Activated CD4-positive, alpha-beta T cell treated with anti-CD3 and anti-CD28 coated beads, Interleukin-2, amount 50 U/mL, for 24 hours (primary cell): ENCODE results near the gene CSTF1.

Source experiments
- DNase-seq, 2 donors: peaks; one replicate each; pipeline ENCODE4 v3.0.0-alpha.2; 2020; ENCODE audit warnings: low read depth in 1 of 2, low spot score in 1 of 2

CSTF1 gene

DNA sequence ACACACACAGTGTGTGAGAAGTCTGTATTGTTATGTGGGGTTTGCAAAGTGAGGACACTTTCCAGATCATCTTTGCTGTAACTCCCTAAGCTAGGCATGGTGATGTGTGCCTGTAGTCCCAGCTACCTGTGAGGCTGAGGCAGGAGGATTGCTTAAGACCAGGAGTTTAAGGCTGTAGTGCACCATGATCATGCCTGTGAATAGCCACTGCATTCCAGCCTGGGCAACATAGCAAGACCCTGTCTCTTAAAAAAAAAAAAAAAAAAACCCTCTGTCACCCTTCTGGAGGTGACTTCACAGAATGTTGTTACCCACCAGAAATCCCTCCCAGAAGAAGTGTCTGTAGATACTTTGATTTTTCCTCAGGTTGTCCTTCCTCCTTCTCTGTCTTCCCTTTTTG lies 34.5 kb downstream of the CSTF1 start:
- no peak for DNase-seq

- DNase-seq: no peak
These were observed 35.4 kb downstream of the CSTF1 start for GRCh38 chr20:56427797-56428196.

GRCh38 chr20:56428410-56428809 lies 36.0 kb downstream of the CSTF1 start:
- no peak for DNase-seq

- no peak for DNase-seq
These were observed 36.4 kb downstream of the CSTF1 start for GRCh38 chr20:56428881-56429280.

DNA sequence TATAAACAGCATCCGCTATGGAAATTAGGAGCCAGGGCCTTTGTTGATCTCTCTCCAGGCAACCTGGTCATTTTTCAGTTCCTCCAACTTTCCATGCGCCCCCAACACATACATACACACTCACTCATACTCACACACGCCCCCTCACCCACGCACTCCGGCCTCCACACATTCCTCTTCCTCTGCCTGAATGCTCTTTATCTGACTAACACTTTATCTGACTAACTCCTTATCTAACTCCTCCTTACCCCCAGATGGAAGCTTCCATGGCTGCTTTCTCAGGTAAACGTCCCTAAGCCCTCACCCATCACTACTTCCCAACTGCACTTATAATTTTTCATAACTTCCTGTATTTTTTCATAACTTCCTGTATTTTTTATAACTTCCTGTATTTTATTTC lies 37.1 kb downstream of the CSTF1 start:
- DNase-seq: no peak

GRCh38 chr20:56429941-56430340 lies 37.5 kb downstream of the CSTF1 start:
- no peak for DNase-seq

- no peak for DNase-seq
These were observed 38.0 kb downstream of the CSTF1 start for GRCh38 chr20:56430461-56430860.

- no peak for DNase-seq
These were observed 38.5 kb downstream of the CSTF1 start for GRCh38 chr20:56430957-56431356.

DNA sequence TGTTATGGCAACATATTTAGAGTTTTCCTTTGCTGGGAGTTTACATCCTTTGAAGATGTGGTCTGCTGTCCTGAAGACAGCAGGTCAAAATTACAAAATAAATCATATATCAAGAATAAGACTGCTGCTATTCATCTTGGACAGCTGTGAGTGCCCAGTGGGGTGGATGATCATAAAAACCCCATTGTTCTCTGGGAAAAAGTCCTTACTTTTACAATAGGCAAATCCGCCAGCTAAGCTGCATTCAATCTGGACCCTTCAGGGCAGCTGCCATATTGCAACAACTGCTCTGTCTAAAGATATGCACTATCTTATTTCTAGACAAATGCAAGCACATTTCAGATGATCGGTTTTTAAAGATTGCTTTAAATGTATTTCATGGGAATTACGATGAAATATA lies 39.0 kb downstream of the CSTF1 start:
- DNase-seq: no peak

DNA sequence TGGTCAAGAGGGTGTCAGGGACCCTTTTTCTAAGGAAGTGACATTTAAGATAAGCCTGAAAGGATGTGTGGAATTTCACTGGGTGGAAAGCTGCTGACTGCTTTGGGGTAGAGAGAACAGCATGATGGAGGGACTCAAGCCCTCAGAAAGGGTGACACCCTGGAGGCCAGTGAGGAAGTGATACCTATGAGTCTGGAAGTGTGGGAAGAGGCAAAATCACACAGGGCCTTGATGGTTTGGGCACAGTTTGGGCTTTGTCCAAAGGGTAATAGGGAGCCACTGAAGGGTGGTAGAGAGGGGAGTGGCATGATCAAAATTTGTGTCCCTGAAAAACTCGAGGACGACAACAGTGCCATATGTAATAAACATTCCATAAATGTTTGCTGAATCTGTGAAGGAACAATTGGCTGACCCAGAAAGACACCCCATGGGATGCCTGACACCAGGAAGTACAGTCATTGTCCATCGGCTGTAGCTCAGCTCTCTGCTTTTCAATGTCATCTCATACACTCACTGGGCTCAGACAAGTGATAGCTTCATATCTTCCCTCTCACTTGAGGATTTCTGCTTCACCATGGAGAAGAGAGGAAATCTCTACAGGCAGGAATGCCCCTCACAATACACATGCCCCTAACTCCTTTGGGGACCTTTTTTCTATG lies 40.9 kb downstream of the CSTF1 start:
- DNase-seq: no peak

GRCh38 chr20:56433880-56434255 lies 41.4 kb downstream of the CSTF1 start:
- DNase-seq: no peak

GRCh38 chr20:56437196-56437960 lies 44.9 kb downstream of the CSTF1 start:
- DNase-seq: no peak

DNA sequence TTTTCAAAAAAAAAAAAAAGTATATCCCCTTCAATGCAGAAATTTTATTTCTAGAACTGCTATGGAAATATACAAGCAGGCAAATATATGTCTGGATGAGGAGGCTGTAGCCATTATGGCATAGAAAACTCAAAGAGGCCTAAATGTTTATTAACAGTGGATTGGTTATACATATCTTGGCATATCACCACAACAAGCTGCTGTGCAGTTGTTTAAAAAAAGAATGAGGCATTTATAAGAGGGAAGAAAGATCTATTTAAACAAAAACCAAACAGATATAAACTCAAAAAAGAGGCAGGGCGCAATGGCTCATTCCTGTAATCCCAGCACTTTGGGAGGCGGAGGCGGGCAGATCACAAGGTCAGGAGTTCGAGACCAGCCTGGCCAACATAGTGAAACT lies 45.8 kb downstream of the CSTF1 start:
- DNase-seq: no peak

- no peak for DNase-seq
These were observed 47.4 kb downstream of the CSTF1 start for GRCh38 chr20:56439771-56440291.

- DNase-seq: peak in 1 of 2 donors; percentile 48
These were observed 48.0 kb downstream of the CSTF1 start for GRCh38 chr20:56440346-56441007.

DNA sequence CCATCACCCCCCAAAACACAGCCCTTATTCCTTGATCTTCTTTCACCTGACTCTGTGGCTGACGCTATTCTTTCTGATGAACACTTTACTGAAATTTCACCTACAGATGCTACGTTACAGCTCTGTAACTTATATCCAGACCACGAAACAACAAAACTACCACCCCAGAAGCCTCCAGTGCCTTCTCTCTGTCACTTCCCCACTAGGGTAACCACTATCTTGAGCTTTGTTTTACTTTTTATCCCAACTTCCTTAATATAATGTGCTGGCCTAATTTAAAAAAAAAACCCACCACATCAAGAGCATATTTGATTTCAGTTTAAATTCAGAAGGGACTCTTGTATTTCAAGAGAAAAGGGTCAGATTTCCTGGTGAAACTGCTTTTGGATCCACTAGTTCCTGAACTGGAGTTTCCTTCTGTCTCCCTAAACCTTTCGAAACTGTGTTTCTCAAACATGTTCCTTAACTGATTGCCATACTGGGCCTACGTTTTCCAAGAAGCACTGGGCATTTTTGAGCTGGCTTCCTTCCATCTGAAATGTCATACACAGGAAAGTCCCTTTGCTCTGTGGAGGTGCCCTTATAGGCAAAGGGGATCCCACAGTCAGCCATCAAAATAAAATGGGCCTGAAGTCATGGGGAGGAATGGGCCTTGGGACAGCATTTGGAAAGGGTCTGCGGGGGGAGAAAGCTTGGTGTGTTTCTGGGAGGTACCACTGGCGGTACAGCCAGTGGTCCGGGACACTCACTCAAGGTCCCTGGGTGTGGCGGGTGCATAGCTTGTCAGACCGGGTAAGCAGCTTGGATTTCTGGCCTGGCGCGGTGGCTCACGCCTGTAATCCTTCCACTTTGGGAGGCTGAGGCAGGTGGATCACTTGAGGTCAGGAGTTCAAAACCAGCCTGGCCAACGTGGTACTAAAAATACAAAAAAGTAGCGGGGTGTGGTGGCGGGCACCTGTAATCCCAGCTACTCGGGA lies 50.2 kb downstream of the CSTF1 start:
- DNase-seq: no peak

DNA sequence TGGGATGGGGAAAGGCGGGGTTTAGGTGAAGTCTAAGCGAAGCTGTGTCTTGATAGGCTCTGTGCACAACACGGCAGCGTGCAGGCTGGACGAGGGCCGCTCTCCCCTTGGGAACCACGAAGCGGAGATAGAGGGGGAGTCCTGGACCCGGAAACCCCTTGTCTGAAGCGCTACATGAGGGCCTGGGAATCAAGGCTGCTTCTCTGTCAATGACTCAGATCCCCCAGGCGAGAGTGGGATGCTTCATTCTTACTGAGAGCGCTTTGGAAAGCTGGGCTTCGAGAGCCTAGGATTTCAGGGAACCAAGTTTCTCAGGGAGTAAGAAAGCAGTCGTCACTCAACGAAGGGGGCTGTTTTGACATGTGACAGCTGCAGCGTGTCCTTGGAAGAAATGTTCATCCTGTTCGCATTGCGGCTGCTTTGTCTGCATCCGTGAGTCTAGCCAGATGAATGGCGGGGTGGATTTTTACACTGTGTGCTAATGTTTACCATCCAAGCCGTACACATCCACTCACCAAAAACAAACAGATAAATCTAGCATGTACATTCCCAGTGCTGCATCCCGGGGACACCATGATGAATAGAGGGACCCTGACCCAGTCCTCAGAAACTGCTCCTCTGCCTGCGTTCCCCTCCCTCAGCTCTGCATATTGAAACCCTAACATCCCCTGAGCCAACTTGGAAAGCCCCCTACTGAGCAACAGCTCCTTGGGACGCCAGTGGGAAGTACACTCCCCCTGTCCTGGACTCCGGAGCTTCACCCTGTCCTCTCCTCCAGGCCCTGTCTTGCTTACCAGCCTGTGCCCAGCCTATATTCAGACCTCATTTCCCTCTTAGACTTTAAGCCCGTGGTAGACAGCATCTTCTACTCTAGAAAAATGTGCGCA lies 51.5 kb downstream of the CSTF1 start:
- no peak for DNase-seq

GRCh38 chr20:56445130-56445529 lies 52.7 kb downstream of the CSTF1 start:
- DNase-seq: no peak

- DNase-seq: no peak
These were observed 53.1 kb downstream of the CSTF1 start for GRCh38 chr20:56445540-56445939.

DNA sequence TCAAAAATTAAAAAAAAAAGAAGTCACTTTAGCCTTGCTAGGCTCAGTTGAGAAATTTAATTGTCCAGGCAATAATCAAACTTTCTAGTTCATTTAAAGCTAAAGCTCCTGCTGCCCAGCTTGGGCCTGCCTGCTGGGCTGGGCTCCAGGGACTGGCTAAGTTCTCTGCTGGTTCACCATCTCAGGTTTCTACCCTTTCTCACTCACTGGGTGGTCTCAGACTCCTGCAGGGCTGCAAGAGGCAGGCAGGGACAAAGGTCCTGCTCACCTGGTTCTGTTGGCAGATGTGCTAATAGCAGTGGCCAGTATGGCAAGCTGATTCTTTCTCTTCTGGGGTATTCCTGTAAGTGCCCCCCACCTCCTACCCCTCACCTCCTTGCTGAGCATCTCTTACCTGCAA lies 54.8 kb downstream of the CSTF1 start:
- DNase-seq: no peak
